ENCODE measurements around the gene PEMT.
"Not testable (repeated sequence)": the region's sequence is repeated elsewhere in the genome, so short reads cannot be mapped to it uniquely, and the experiment has no call there.

- not testable (repeated sequence) for TF ChIP-seq EZH2phosphoT487 (conservative IDR thresholded peaks at IDR 0.05; ENCODE audit: low read length)
- TF ChIP-seq, protein P1, sequence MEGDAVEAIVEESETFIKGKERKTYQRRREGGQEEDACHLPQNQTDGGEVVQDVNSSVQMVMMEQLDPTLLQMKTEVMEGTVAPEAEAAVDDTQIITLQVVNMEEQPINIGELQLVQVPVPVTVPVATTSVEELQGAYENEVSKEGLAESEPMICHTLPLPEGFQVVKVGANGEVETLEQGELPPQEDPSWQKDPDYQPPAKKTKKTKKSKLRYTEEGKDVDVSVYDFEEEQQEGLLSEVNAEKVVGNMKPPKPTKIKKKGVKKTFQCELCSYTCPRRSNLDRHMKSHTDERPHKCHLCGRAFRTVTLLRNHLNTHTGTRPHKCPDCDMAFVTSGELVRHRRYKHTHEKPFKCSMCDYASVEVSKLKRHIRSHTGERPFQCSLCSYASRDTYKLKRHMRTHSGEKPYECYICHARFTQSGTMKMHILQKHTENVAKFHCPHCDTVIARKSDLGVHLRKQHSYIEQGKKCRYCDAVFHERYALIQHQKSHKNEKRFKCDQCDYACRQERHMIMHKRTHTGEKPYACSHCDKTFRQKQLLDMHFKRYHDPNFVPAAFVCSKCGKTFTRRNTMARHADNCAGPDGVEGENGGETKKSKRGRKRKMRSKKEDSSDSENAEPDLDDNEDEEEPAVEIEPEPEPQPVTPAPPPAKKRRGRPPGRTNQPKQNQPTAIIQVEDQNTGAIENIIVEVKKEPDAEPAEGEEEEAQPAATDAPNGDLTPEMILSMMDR (IDR thresholded peaks at IDR 0.05; ENCODE audit: insufficient read depth, low read length, poor library complexity, severe bottlenecking) = not testable (repeated sequence)
Measured at GRCh38 chr17:17486416-17486815, 105.1 kb downstream of the PEMT start.

Measured in SU-DHL-6 (cell line).